A549 (cell line): ENCODE data around the gene PLBD2.

Experiments
- BHLHE40 ChIP-seq: IDR thresholded peaks from 2 replicates; pipeline ENCODE4 v1.6.1; 2012; ENCODE audit warnings: low read depth, low read length, inconsistent platforms
- CEBPB ChIP-seq, 2 experiments: fragments of >200 bp in 1 of 2; sonication (Bioruptor Twin) in 1 of 2; formaldehyde crosslinking in 1 of 2; IDR thresholded peaks; 2 replicates each; pipeline ENCODE4 v1.6.1; 2012 to 2016
- CTCF ChIP-seq: fragments of >200 bp; sonication (Bioruptor Twin); formaldehyde crosslinking; IDR thresholded peaks from 3 replicates; pipeline ENCODE4 v1.5.1; 2016
- RAD21 ChIP-seq, 2 experiments: fragments of >200 bp in 1 of 2; sonication (Bioruptor Twin) in 1 of 2; formaldehyde crosslinking in 1 of 2; IDR thresholded peaks in 1 of 2; conservative IDR thresholded peaks in 1 of 2; 2 replicates in 1 of 2; 3 replicates in 1 of 2; pipeline ENCODE4 v1.6.1; 2012 to 2018; ENCODE audit warnings: inconsistent platforms in 1 of 2
- RCOR1 ChIP-seq: fragments of 150-350 bp; IDR thresholded peaks from 2 replicates; pipeline ENCODE4 v1.6.1; 2014; ENCODE audit warnings: antibody characterized with exemption, low read length, low read depth
- TF ChIP-seq, protein P1 (sequence below): fragments of 200-600 bp; sonication (generic); IDR thresholded peaks from 2 replicates; pipeline ENCODE4 v1.6.1; 2016; ENCODE audit warnings: antibody characterized with exemption, mild to moderate bottlenecking, moderate library complexity
- TF ChIP-seq, protein P2 (sequence below): fragments of 150-350 bp; IDR thresholded peaks from 2 replicates; pipeline ENCODE4 v1.6.1; 2014; ENCODE audit warnings: low read depth, mild to moderate bottlenecking, low read length

GRCh38 chr12:113392520-113392919, 34.1 kb downstream of the PLBD2 start:
- TF ChIP-seq, protein P1, sequence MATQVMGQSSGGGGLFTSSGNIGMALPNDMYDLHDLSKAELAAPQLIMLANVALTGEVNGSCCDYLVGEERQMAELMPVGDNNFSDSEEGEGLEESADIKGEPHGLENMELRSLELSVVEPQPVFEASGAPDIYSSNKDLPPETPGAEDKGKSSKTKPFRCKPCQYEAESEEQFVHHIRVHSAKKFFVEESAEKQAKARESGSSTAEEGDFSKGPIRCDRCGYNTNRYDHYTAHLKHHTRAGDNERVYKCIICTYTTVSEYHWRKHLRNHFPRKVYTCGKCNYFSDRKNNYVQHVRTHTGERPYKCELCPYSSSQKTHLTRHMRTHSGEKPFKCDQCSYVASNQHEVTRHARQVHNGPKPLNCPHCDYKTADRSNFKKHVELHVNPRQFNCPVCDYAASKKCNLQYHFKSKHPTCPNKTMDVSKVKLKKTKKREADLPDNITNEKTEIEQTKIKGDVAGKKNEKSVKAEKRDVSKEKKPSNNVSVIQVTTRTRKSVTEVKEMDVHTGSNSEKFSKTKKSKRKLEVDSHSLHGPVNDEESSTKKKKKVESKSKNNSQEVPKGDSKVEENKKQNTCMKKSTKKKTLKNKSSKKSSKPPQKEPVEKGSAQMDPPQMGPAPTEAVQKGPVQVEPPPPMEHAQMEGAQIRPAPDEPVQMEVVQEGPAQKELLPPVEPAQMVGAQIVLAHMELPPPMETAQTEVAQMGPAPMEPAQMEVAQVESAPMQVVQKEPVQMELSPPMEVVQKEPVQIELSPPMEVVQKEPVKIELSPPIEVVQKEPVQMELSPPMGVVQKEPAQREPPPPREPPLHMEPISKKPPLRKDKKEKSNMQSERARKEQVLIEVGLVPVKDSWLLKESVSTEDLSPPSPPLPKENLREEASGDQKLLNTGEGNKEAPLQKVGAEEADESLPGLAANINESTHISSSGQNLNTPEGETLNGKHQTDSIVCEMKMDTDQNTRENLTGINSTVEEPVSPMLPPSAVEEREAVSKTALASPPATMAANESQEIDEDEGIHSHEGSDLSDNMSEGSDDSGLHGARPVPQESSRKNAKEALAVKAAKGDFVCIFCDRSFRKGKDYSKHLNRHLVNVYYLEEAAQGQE: no peak
- TF ChIP-seq CTCF (no peak), RAD21 (conservative IDR thresholded peaks at IDR 0.05 in 1 of 2, IDR thresholded peaks at IDR 0.05 in 1 of 2) (no peak), RCOR1 (no peak), CEBPB (IDR thresholded peaks at IDR 0.05) (no peak), BHLHE40 (no peak)
- TF ChIP-seq, protein P2, sequence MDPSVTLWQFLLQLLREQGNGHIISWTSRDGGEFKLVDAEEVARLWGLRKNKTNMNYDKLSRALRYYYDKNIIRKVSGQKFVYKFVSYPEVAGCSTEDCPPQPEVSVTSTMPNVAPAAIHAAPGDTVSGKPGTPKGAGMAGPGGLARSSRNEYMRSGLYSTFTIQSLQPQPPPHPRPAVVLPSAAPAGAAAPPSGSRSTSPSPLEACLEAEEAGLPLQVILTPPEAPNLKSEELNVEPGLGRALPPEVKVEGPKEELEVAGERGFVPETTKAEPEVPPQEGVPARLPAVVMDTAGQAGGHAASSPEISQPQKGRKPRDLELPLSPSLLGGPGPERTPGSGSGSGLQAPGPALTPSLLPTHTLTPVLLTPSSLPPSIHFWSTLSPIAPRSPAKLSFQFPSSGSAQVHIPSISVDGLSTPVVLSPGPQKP: no peak
